ENCODE measurements around the gene DHH.
"Not testable (repeated sequence)": the region's sequence is repeated elsewhere in the genome, so short reads cannot be mapped to it uniquely, and the experiment has no call there.

DHH gene

DNA sequence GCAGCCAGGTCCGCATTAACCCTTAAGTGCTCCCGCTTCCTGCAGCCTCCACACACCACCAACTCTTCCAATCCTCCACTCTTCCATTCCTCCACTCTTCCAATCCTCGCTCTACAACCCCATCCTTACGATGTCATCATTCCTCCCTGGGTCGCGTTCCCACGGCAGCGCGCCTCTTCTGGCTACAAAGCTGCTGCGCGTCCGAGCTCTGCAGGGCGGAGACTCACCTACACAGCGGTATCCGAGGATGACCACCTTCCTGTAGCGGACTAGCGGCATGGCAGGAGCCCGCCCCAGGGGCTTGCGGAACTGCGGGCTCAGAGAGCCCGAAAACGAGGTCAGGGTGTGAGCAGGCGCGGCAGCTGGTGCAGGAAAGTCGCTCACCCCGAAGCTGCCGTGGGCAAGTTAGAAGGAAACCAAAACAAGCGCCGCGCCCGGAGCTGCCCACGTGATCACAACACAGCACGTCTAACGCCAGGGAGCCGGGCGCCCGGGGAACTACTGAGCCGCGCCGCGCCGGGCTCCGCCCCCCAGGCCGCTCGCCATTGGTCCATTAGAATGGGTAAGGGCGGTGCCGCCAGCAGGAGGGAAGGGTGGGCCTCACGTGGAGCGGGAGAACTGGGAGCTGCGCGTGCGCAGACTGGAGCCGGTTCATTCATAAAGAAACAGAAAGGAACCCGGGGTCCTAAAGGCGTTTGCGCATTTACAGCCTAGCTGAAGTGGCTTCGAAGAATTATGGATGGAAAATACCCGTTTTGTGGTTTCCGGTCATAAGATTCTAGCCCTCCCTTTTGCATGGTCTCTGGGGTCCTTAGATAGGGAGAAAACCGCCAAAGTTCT lies 24.9 kb downstream of the DHH start, which contains the start of gene RHEBL1:
TSS of gene RHEBL1 (minus strand) at position 473 of the 840 bp plus-strand sequence. CDS start at position 279, 194 bp downstream.
- peak; percentile 96 for DNase-seq (ENCODE audit: low spot score)

DNA sequence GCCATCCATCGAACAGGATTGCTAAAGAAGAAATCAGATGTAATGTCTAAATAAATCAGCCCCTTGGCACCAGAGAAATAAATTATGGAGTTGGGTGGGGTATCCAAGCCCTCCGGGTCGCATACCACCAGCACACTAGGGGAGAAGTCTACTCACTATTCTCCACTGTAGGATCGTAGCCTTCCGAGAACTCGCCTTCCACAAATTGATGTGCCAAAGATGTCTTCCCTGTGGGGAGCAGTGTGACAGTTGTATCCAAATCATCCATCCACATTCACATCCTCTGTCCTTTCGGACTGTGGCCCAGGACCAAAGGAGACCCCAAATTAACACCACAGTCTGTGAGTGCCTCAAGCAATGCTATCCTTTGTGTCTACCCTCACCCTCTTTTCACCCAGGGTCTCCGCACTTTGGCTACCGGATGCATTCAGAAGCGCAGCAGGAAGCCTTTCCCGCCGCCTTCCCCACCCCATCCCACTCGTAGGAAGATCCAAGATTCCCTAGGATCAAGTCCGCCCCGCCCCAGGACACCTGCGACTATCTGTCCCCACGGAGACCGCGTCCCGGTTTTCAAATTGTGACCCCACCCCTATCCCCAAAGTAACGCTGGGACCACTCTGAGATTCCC lies 25.6 kb downstream of the DHH start:
- no peak for DNase-seq (ENCODE audit: low spot score)

DNA sequence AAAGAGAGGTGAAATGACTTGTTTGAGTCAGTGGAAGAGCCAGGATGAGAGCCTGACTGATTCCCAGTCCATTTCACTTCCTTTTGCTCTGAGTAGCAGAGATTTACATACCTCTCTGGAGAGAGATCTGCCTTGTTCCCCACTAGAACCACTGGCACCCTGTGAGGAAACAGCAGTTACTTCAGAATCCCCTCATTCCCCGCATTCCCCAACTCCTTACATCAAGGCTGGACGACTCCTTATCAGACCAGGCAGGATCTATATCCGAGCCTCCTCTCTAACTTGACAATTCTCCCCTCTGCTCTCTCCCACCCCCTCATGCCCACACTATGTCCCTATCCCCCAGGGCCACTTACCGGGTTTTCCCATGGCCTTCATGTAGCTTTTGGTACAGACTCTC lies 28.5 kb downstream of the DHH start:
- DNase-seq (ENCODE audit: low spot score) = no peak

DNA sequence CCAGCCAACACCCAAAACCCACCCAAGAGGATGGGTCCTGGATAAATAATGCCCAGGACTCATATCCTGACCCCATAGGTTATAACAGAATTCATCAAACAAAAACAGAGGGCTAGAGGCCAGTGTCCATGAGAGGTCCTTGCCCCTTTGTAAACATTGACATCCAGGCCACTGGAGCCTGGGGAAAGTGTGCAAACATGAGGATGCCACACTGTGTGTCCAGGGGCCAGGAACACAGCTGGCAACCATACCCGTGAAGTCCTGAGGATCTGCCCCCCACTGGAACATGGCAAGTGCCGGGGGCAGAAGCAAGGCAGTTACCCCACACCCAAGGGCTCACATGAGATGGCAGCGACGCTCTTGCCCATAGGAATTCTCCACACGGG lies 29.8 kb downstream of the DHH start:
- no peak for DNase-seq (ENCODE audit: low spot score)

DNA sequence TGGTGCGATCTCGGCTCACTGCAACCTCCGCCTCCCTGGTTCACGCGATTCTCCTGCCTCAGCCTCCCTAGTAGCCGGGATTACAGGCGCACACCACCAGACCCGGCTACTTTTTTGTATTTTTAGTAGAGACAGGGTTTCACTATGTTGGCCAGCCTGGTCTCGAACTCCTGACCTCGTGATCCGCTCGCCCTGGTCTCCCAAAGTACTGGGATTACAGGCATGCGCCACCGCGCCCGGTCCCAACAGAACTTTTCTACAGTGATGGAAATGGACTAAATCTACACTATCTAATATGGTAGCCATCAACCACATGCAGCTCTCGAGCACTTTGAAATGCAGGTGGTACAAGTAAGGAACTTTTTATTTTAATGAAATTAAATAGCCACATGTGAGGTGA lies 32.7 kb downstream of the DHH start:
- DNase-seq (ENCODE audit: low spot score) = not testable (repeated sequence)

DNA sequence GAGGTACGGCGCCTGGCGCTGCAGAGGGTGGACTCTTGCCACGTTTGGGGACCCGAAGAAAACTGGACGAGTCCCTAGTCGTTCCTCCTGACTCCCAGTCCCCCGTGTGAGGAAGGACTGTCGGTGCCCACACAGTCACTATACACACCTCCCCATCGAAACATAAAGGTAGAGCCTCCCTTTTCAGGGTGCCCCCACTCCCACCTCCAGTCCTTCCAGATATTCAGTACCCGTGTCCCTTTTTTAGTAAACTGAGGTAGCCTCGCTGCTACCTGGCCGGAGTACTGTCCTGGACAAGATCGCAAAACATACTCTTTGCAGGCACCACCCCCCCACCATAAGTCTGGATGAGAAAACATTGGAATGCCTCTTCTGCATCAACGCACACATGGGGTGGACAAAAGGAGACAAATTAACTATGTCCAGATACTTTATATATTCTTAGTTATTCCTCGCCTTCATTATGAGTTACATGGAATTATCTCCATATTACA lies 33.4 kb downstream of the DHH start:
- no peak for DNase-seq (ENCODE audit: low spot score)

DNA sequence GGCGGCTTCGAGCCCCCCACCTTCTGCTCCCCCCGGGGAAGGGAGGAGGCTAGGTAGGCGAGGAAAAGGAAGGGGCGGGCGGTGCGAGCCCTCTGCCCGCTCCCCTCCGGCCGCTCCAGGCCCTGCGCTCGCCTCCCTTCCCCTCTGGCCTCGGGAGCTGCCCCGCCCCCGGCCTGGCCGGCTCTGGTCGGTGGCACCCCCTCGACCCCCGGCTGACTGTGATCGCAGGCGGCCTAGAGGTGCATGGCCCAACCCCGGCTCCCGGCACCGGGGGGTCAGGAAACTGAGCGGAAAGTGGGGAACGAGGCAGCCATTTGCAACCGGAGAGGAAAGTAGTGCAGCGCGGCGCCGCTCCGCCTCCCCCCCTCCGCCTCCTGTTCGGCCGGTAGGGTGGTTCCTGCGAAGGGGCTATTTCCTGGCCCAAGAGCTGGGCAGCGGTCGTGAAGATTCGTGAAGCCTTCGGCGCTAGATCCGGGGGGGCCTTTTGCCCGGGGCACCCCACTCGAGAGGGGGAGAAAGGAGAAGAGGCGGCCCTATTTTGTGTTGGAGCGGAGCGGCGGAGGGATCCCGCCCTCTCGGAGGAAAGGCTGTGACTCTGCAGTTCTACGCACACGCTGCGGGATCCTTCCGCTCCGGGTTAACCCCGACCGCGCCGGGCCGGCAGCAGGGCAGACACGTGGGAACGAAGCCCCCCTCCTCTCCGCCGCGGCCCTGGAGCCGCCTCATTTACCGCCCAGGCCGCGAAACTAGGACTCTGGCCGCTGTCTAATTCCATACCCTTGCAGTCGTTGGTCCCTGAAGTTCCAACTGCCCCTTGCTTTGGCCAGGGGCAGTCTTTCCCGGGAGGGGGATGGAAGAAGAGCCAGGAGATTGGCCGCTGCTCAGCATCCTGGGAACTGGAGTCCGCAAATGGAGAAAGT lies 34.1 kb downstream of the DHH start, which contains the start of gene KMT2D:
TSS of gene KMT2D (minus strand) at position 558 of the 920 bp plus-strand sequence. CDS start 5,470 bp downstream, outside the sequence.
- peak; percentile 84 for DNase-seq (ENCODE audit: low spot score)

DNA sequence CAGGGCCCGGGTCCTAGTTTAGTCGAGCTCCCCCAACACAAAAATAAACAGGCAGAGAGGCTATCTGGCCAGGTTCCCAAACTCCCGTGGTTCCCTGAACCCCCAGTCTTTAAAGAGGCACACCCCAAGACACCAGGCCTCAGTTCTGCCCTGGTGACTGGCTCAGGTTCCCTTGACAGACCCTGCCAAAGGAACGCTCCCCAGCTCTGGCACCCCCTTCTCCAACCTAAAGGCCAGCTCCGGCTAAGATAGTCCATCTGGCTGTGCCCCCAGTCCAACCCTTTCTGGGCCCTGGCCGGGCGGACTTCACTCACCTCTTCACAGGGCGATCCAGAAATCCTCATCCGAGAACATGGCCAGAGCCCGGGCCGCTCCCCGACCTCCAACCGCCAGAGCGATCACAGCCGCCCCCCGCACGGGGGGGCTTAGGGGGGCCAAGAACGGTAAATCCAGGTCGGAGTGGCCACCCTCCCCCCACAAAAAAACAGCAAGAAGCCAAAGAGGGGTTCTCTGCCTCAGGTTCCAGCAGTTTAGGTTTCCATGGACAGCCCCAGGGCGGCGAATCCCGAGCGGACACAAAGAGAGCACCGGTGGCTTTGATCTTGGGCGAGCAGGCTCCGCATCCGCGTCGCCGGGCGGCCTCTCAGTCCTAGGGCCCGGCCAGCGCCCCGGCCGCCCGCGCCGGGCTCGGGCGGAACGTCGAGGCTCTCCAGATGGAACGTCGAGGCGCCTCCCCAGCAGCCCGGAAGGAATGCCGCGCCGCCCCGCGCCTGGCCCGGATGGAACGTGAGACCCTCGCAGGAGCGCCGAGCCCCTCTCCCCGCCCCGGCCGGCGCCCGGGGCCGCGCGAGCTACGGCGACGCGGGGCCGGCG lies 35.1 kb downstream of the DHH start:
- DNase-seq (ENCODE audit: low spot score) = no peak

DNA sequence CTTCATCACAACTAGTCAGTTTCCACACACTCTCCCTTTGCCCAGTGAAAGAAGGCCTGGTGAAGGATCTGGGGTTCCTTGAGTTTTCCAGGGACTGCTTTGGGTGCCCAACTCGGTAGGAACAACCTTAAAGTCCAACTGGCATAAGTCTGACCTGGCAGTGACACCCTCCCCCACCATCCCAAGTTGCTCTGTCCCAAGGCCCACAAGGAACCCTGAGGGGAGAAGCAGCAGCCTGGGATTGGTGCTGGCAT lies 35.6 kb downstream of the DHH start:
- DNase-seq (ENCODE audit: low spot score) = no peak

DNA sequence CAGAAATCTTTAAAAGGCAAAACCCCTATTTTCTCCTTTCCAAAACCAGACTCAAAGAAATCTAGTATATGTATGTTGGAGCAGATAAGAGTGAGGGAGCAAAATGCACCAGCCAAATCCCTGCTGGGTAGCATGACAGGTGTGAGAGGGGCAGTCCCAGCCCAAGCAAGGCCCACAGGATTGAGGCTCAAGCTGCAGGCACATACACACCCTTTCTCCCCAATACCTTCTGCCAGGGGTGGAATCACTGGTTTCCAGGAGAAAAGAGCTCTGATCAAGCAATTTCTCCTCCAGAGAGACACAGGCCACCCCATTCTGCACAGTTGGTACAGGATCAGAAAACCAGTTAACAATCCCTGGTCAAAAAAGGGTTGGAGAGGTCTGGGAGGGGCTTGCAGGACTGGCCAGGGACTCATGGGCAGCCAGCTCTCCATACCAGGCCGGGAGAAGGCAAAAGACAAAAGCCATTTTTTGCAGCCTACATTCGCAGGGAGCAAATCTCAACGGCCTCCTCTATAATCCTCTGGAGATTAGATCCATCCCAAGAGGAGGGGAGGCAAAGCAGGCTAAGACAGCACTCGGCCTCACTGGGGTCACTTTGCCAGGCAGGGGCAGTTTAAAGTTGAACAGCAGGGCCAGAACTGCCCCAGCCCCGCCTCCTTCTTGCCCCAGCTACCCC lies 36.1 kb downstream of the DHH start:
- DNase-seq (ENCODE audit: low spot score) = no peak

DNA sequence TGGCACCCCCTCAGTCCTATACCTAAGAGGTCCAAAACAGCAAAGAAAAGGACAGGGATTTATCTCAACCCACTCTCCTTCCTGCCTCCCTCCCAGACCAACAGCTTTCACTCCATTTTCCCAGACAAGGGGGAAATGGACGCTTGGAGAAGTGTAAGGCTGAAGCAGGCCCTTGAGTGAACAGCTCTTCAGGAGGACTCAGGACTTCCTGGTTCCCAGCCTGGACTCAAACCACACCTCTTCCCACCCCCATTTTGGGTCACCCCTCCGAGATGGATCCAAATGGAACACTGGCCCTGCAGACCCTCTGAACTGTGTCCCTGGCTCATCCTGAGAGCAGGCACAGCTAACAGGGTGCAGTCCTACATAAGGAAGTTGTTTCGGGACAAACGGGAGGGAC lies 36.7 kb downstream of the DHH start:
- no peak for DNase-seq (ENCODE audit: low spot score)

DNA sequence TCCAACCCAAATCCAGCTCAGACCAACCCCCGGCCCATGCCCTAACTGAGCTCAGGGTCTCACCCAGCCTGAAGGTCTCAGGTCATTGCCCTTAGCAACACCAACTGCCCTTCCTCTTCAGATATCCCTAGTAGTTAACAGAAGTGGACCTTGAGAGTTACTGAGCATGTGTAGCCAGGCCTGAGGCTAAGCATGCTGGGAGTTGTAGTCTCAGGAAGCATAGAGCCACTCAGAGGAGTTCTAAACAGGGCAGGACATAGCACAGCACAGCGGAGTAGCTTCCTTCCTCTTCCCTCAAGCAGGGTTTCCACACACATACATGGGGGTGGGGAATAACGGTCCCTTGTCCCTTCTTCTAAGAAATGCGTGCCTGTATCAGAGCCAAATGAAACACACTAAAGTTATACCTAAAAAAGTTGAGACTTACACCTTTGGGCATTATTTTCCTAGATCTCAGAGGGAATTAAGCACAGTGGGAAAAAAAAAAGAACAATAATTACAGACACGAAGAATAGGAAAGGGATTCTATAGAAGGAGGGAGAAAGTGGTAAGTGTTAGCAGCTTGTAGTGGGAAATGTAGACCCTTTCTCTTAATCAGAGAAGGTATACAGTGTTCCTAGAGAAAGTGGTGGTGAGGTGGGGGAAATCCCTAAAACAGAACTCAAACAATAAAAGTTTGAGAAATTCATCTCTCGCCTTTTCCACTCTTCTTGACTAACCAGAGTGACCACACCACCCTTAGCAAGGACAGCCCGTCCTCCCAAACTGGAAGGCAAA lies 38.4 kb downstream of the DHH start:
- peak; percentile 90 for DNase-seq (ENCODE audit: low spot score)

DNA sequence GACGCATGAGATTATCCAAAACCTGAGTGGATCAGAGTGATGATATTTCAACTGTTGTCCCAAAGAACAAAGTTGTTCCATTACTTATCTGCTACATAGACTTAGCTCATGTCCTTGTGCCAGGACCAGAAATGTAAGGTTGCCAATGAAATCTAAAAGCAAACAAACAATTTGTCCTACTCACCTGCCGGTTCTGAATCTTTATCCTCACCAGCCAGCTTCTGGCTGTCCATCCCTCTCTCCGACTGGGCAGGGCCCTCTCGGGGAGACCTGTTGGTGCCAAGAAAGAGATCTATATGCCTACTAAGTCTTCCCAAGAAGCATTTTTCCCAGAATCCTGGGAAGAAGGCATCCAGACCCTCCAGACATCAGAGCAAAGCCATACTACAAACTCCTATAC lies 39.5 kb downstream of the DHH start:
- DNase-seq (ENCODE audit: low spot score) = no peak

DNA sequence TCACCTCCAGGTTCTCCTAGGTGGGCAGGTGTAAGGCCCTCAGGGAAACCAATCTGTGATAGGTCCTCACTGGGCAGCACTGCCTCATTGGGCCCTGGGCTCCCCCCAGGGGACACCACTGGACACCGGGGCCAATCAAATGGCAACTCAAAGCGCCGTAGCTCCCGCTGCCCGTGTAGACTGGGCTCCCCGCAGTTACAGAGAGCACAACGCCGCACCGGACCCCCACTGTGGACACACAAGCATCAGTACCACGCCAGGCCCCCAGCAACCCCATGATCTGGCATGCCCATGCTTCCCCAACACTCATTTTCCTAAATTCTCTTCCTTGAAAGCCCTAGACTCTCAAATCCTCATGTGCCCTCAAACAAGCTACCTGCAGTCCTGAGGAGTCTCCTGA lies 40.1 kb downstream of the DHH start:
- no peak for DNase-seq (ENCODE audit: low spot score)

DNA sequence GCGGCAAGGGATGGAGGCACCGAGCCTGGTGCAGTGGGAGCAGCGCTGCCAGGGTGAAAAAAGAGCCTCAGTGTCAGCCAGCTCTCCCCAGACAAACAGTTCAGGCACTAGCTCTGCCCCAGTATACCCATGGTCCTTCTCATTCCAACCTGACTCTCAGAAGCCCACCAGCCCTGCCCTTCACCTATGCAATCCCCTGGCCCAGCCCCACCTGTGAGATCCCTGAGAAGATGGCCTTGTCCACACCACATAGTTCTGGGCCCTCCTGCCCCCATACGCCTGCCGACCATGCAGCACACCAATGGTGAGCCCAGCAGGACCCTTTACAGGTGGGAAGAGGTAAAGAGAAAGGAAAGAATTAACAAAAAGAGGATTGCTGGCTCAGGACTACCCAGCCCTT lies 40.5 kb downstream of the DHH start:
- no peak for DNase-seq (ENCODE audit: low spot score)

DNA sequence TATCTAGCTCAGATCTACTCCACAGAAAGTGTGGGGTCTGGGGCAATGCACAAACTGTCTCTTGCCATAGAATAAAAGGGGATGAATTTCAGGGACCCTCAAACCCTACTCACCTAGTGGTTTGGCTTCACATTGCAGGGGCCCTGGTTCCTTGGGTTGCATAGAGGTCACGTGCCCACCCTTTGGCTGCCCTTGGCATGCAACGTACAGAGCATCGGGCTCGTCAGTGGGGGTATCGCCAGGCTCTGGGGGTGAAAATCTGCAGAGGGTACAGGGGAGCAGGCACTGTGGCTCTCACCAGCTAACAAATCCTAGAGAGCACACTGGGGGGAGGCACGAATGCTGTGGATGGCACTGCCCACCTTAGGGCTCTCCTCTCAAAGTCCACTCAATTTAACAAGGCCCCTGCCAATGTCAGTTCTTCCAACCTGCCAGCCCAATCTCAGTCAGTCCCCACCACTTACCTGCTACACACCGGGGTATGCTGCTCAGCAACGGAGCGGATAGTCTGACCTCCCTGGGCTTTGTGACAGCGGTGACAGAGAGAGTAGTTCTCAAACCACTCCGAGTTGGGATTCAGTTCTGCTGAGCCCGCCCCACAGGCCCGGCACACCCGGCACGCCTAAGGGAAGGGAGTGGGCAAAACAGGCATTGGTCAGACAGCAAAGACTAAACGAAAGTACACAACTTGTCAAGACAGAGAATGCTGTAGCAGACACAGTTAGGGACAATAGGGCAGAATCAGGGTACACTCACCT lies 42.0 kb downstream of the DHH start:
- DNase-seq (ENCODE audit: low spot score) = no peak

DNA sequence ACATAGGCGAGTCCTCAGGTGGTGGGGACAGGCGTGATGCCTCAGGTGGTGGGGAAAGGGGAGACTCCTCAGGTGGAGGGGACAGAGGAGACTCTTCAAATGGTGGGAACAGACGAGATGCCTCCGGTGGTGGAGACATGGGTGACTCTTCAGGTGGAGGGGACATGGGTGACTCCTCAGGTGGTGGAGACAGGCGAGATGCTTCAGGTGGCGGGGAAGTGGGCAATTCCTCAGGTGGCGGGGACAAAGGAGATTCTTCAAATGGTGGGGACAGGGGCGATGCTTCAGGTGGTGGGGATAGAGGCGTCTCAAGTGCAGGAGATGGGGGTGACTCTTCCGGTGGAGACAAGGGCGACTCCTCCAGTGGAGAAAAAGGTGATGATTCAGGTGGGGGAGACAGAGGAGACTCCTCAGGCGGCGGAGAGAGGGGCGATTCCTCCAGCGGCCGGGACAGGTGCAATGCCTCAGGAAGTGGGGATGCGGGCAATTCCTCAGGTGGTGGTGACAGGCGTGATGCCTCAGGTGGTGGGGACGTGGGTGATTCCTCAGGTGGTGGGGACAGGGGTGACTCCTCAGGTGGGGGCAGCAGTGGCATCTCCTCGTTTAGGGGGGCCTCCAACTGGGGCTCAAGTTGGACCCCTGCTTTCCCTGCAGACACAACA lies 42.7 kb downstream of the DHH start:
- no peak for DNase-seq (ENCODE audit: low spot score)

DNA sequence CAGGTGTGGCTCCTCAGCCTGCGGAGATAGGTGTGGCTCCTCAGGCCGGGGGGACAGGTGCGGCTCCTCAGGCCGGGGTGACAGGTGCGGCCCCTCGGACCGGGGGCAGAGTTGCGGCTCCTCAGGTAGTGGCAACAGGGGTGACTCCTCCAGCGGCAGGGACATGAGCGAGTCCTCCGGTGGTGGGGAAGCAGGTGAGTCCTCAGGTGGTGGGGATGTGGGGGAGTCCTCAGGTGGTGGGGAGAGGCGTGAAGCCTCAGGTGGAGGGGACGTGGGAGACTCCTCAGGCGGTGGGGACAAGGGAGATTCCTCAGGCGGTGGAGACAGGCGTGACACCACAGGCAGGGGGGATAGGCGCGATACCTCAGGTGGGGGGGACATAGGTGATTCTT lies 43.2 kb downstream of the DHH start:
- no peak for DNase-seq (ENCODE audit: low spot score)

Data from pons (tissue), 1 donor.